GM21381 (cell line): ENCODE data around the gene ARL13A.
"Not testable (repeated sequence)": the region's sequence is repeated elsewhere in the genome, so short reads cannot be mapped to it uniquely, and the experiment has no call there.

Source experiments
- ATAC-seq: cut with Tn5 transposase; IDR thresholded peaks from one replicate; pipeline ENCODE4 v1.9.1; 2021; ENCODE audit warnings: mild to moderate bottlenecking, moderate library complexity; ENCODE audit not compliant: unreplicated experiment

Gene ARL13A

GRCh38 chrX:100969408-100969807 lies at the start of gene ARL13A:
Gene ARL13A, plus strand, starts transcription at chrX:100969708. Its CDS starts 3,982 bp downstream, at chrX:100973690.
- ATAC-seq = no peak

- no peak for ATAC-seq
Observed at GRCh38 chrX:100924375-100924774, 45.1 kb upstream of the ARL13A start.

GRCh38 chrX:100926453-100926852 lies 43.1 kb upstream of the ARL13A start:
- no peak for ATAC-seq

GRCh38 chrX:100928660-100929613 lies 40.6 kb upstream of the ARL13A start, which contains the start of gene XKRX:
Gene XKRX, minus strand, starts transcription at chrX:100928917. Its CDS starts 613 bp downstream, at chrX:100928304.
- ATAC-seq = peak; percentile 59

GRCh38 chrX:100931218-100931924 lies 38.1 kb upstream of the ARL13A start:
- ATAC-seq = peak; percentile 59

DNA sequence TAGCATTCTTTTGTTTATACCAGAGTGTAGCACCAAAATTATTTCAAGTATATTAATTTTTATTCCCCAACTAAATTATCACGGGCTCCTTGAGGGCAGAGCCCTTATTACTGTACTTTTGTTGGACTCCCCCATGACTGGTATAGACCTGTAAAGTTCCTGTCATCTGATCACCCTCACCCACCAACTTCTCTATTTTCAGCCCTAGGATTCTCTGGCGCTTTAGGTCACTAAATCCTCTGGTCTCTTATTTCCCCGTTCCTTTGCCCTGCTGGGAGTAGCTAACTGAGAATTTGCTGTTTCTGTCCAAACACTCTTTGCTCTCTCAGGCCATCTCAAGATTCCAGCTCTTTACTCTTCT lies 37.6 kb upstream of the ARL13A start:
- no peak for ATAC-seq

GRCh38 chrX:100935767-100936166 lies 33.7 kb upstream of the ARL13A start:
- no peak for ATAC-seq

GRCh38 chrX:100939333-100939732 lies 30.2 kb upstream of the ARL13A start:
- ATAC-seq = no peak

- no peak for ATAC-seq
Observed at GRCh38 chrX:100944601-100945000, 24.9 kb upstream of the ARL13A start.

DNA sequence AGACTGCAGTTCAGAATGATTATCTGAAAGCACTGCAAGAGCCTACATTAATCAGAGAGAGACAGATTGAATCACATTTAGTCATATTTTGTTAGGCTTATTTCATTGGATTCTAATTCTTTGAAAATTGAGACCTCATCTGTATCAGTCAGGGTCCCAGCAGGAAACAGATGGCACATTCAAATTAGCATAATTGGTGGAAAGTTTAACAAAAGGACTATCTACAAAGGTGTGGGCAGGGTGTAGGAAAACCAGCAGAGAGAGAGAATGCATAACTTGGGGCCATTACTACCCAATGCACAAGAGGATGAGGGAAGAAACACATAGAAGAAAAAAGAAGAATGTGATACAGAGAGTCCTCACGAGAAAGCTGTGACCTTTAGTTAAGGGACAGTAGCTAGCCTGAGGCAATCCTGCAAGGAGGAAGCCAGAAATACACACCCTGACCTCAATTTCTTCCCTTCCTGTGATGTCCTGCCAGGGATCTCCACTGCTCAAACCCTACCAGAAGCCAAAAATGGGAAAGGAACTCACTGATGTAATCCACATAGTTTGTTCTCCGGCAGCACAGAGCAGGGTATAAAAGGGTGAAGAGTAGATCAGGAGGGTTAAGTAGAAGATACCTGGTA lies 23.1 kb upstream of the ARL13A start:
- no peak for ATAC-seq

DNA sequence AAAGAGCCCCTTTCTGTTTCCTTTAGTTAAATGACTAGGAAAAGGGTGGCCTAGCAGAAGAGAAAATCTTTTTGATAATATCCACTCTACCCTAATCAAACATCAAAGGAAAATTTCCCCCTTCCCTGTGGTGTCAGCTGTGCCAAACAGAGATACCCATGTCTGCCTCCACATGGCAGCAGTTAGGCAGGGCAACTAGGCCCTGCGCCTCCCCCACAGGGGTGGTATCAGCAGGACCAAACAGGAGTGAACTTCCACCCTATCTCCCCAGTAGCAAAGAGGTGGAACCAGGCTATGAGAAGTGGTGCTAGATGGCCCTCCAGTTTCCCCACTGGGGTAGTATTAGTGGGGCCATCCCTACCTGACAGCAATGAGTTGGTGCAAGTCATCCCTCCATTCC lies 21.0 kb upstream of the ARL13A start:
- ATAC-seq = no peak

DNA sequence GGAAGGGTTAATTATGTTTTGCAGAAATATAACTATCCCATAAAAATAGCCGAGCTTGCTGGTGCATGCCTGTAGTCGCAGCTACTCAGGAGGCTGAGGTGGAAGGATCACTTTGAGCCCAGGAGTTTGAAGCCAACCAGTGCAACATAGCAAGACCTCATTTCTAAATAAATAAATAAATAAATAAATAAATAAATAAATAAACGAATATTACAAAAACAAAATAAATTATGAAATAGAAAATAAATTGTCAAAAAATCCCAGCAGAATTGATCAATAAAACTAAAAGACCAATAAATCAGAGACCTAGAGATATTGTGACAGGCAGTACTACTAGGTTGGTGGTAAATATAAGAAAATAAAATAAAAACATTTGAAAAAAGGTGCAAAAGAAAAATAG lies 6.7 kb upstream of the ARL13A start:
- ATAC-seq = no peak

DNA sequence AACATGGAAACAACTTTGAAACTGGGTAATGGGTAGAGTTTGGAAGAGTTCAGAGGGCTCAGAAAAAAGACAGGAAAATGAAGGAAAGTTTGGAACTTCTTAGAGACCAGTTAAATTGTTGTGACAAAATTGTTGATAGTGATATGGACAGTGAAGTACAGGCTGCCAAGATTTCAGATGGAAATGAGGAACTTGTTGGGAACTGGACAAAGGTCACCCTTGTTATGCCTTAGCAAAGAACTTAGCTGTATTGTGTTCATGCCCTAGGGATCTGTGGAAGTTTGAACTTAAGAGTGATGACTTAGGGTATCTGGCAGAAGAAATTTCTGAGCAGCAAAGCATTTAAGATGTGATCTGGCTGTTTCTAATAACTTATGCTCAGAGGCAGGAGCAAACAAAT lies 5.1 kb upstream of the ARL13A start:
- no peak for ATAC-seq

- ATAC-seq = no peak
Observed at GRCh38 chrX:100969936-100970335, 428 bp downstream of the ARL13A start.

GRCh38 chrX:100973411-100973810 lies 3.9 kb downstream of the ARL13A start:
- ATAC-seq = no peak

GRCh38 chrX:100975212-100975611 lies 5.7 kb downstream of the ARL13A start:
- no peak for ATAC-seq

- no peak for ATAC-seq
Observed at GRCh38 chrX:100976211-100976610, 6.7 kb downstream of the ARL13A start.

DNA sequence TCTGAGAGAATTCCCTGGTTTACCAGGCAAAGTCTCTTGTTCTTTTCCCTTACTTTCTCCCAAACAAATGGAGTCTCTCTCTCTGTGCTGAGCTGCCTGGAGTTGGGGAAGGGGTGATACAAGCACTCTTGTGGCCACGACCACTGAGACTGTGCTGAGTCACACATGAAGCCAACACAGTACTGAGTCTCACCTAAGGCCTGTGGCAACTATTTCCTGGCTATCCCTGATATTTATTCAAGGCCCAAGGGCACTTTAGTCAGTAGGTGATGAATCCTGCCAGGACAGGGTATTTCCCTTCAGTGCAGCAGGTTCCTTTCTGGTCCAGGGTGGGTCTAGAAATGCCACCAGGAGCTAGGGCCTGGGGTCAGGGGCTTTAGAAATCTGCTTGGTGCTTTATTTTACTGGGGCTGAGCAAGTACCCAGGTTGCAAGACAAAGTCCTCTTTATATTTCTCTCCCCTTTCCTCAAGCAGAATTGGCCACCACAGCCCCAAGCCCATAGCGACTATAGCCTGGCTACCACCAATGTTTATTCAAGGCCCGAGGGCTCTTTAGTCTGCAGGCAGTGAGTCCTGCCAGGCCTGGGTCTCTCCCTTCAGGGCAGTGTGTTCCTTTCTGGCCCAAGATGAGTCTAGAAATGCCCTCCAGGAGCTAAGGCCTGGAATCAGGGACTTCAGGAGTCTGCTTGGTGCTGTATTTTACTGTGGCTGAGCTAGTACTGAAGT lies 10.5 kb downstream of the ARL13A start:
- no peak for ATAC-seq

DNA sequence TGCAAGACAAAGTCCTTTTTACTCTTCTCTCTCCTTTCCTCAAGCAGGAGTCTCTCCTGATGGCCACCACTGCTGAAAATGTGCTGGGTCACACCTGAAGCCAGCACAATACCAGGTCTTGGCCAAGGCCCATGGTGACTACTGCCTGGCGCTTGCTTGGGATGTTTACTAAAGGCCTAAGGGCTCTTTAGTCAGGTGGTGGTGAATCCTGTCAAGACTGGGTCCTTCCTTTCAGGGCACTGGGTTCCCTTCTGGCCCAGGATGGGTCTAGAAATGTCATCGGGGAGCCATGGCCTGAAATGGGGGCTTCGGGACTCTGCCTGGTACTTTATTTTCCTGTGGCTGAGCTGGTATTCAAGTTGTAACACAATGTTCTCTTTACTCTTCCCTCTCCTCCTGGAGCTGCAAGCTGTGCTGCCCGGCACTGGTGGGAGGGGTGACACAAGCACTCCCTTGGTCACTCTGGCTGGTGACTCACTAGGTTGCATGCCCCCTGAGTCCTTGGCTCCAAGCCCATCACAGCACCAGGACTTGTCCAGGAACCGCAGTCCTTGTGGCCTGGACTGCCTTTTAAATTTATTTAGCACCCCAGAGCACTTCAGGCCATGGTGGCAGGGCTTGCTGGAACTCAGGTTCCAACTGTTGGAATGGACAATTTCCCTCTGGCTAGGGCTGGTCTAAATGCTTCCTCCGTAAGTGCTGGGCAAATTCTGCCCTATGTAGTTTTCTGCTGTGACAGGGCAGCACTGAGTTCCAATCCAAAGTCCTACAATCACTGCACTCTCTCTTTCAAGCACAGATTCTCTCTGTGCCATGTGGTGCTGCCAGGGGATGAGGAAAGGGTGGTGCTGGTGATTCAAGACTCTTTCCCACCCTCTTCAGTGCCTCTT lies 11.3 kb downstream of the ARL13A start:
- ATAC-seq = no peak

DNA sequence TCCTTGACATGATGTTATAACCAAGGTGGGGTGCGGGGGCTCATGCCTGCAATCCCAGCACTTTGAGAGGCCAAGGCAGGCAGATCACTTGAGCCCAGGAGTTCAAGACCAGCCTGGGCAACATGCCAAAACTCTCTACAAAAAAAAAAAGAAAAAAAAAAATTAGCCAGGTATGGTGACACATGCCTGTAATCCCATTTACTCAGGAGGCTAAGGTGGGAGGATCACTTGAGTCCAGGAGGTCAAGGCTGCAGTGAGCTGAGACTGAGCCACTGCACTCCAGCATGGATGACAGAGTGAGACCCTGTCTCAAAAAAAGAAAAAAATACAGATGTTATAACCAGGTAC lies 12.0 kb downstream of the ARL13A start:
- not testable (repeated sequence) for ATAC-seq
